Suppressor macrophage (primary cell): Measurements from ENCODE around the gene CDC42BPB.
"Not testable (repeated sequence)": the region's sequence is repeated elsewhere in the genome, so short reads cannot be mapped to it uniquely, and the experiment has no call there.

Experiments used
- DNase-seq, 4 experiments: peaks; one replicate each; pipeline ENCODE4 v3.0.0-alpha.2; 2020 to 2022

CDC42BPB gene

DNA sequence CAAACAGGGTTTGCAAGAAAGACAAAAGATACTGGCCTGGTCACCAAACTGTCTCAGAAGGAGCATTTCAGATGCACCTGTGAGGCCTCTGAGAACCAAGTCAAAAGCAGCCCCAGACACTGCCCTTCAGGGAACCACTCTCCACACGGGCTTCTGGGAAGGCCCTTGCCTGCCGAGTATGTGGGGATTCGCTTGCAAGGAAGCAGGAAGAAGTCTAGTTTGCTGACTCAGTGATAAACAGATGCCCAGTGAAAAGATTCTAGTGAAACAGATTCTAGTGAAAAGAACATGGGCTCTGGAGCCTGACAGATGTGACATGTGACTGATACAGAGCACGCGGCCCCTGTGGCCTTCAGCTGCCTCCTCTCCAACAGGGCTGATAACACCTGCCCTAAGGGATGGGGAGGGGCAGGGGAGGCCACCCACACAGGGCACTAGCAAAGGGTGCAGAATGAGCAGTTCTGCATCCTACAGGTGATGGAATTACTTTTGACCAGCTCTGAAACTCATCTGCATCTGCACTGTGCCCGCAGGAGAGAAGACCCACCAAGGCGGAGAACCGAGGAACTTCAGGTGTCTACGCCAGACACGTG is 115.8 kb downstream of the CDC42BPB start:
- no peak for DNase-seq

DNA sequence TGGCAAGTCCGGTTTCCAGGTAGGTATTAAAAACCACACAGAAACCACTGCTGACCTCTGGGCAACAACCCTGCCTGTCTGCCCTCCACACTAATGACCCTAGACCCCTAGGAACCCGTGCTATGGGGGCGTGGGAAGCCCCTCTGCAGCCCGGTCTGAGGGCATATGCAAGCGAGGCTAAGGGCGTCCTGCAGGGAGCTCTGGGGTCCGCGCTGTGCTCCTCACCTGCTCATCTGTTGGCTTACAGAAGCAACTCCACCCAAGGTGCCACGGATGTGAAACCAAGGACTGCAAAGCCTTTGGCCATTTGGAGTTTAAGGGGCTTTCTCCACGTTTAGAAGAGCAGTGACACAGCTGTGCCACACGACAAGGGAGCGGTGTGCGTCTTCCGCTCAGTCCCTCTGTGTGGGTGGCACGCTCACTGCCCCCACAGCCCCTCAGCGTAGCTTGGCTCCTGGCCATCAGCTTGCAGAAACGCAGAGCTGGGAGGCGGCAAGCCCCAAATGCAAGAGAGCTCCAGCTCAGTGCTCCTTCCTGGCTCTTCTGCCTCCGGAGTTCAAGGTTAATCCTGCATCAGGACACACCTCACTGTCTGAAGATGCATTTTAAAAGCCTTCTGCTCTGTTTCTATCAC is 116.5 kb downstream of the CDC42BPB start:
- DNase-seq = no peak

DNA sequence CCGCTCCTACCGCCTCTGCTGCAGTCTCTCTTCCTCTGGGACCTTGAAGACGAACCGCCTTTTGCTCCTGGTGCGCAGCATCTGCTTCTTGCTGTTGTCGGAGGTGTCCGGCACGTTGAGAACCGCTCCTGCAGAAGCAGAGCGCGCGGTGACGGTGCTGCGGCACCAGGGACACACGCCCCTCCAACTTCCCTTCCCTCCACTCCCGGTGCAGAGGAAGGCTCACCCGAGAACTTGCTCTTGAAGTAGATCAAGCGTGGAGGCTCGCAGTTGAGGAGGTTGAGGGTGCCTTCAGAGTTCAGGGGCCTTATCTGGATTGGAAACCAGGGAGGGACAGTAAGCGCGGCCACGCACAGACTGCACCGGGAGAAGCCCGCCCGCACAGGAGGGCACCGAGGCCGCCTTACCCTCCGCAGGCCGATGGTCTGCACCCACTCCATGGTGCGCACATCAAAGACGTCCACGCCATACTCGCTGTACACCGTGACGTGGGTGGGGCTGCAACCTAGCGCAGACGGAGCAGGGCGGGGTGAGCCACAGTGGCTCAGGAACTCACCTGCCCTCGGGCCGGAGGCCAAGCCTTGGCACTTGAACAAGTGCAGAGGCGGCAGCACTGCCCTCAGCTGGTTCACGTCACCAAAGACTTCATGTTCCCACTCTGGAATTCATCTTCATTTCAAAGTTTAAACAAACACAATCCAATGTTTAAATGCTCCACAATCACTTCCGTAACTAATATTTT is 117.4 kb downstream of the CDC42BPB start:
- no peak for DNase-seq

DNA sequence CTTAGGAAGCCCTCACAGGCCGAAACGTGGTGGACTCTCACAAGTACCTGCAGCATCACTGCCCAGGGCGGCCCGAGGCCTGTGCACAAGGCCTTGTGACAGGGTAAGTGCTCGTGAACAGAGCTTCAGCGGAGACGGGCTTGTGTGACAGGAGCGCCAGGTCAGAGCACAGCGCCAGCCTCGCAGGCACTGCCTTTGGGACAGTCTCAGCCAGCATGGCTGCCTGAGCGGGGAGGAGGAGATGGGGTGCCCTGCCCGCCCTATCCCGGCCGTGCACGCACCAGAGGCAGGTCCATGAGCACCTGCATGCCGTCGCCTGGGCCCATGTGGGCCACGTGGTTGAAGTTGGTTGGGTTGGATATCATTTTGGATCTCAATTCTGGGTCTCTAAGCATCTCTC is 118.0 kb downstream of the CDC42BPB start:
- no peak for DNase-seq

DNA sequence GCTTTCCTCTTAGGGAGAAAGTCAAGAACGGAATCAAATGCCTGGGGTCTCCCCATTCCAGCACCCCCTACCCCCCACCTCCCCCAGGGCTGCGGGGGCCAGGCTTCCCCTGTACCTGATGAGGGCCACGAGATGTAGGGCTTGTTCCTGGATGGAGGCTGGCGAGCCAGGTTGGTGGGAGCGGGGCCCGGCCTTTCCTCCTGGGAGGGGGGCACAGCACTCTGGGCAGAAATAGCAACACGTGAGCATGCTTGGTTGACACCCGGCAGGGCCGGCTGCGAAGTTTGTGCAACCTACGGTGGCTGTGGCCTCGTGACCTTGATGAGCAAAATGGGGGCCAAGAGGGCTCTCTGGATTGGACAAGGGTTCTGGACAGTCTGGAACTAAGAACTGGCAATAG is 119.2 kb downstream of the CDC42BPB start:
- DNase-seq = no peak

DNA sequence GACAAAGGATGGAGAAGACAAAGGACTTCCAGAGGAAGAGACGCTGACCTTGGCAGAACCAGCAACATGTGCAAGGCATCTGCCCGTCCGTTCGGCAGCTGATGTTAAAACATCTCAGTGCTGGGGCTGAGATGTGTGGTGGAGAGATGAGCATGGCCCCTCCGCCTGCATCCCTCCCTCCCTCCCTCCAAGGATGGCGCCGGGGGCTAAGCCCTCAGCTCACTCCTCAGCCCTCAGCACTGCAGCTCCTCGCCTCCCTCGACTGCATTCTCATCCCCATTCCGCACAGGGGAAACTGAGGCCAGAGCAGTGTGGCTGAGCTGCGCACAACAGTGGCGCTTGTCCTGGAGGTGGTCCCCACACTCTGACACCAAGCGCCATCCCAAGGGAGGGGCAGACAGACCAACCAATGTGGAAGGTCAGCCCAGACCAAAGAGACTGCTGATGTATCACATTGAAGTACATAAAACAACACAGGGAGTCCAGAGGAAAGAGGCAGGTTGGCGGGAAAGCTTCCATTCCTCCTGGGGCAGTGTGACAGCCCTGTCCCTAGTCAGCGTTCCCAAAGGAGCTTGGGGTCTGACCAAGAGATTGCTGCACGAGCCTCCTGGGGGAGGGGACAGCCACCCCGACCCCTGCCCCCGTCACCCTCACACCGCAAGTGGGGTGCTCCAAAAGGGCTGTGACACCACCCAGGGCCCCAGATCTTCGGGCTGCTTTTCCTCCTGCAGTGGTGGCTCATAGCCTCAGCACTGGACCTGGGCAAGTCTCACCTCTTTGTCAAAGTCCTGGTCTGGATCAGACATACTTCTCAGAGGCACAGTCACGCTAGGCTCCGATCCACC is 119.8 kb downstream of the CDC42BPB start:
- DNase-seq = no peak

DNA sequence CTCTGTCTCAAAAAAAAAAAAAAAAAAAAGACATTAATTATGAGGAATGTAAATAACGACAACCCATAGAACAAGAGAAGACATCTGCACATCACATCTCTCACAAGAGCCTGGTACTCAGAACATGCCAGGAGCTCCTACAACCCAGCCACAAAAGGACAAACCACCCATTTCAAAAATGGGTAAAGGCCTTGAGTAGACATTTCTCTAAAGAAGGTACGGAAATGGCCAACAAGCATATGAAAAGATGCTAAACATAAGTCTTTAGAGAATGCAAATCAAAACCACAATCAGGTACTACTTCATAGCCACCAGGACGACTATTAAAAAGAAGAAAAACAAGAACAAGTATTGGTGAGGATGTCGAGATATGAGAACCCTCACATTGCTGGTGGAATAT is 121.6 kb downstream of the CDC42BPB start:
- DNase-seq = no peak

DNA sequence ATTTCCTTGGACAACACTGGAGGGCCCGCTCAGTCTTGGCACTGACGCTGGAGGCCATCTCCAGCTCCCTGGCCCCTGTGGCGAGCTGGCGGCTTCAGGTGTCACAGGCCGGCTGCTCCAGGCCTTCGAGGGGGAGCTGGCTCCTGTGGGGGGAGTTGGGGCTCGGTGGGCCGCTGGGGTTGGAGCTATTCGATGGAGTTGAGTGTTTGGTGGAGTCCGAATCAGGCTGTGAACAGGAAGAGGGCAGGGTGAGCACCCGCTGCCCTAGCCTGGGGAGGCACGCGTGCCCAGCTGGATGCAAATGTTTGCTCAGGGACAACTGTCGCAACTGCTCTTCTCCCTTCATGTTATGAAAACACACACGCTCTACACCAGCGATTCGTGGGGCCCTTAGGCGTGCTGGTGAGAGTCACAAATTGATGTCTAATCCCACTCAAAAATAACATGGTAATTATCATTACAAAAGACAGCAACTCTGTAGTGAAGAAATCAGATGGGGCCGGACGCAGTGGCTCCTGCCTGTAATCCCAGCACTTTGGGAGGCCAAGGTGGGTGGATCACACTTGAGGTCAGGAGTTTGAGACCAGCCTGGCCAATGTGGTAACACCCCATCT is 123.6 kb downstream of the CDC42BPB start:
- no peak for DNase-seq

DNA sequence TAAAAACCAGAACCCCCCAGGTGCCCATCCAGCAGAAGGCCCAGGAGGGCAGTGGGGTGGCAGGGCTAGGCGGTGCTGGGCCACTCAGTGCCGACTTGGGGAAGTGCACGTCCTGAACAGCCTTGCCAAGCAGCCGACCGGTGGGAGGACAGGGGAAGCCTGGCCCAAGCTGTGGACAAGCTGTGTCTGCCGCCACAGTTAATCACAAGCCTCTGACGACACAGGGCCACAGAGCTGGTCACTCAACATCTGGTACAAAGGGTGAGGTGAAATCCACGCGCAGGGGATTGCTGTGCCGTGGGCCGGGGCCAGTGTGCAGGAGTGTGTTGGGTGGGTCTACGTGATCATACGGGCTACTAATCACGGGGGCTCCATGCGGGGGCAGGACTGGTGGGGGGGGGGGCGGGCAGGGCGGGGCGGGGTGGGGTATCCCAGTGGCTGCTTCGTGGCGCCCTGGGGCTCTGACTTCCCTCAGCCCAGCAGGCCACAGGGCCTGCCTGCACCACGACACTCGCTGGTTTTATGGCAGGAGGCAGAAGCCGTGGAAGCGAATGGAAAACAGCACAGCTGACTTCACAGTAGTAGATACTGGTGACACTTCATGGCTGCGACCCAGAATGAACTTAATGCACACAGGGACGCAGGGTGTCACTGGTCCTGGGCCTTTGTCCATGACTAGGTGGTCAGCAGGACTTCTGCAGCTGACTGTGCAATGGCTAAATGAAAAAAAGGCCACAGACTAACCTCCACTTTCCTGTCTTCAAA is 124.7 kb downstream of the CDC42BPB start:
- no peak for DNase-seq

DNA sequence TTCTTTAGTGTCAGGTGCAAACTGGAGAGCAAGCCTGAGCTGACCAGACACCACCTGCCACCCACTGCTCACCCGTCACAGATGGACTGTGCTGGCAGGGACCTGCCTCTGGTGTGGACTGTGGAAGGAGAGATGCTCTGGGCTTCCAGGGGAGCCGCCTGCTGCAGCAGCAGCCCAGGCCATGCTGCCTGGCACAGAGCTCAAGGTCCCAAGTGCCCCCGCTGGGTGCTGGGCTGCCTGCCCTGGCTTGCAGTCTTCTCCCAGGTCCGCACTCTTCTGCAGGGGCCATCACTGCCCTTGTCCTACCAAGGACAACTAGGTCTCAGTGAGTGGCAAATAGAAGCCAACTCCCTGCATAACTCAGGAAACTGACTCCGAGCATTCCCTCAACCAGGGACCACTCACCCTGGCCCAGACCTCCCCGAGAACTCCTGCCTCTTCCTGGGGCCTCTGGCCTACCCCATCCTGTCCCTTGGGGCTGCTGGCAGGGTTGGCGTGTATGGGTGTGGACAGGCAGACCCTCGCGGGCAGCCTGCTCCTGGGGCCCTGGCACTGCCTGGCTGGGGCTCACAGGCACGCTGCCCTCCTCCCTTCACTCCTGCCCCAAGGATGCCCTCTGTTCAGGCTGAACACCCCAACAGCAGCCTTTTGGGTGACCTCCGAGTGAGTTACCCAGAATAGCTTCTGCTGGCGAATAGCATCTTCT is 125.6 kb downstream of the CDC42BPB start:
- no peak for DNase-seq

DNA sequence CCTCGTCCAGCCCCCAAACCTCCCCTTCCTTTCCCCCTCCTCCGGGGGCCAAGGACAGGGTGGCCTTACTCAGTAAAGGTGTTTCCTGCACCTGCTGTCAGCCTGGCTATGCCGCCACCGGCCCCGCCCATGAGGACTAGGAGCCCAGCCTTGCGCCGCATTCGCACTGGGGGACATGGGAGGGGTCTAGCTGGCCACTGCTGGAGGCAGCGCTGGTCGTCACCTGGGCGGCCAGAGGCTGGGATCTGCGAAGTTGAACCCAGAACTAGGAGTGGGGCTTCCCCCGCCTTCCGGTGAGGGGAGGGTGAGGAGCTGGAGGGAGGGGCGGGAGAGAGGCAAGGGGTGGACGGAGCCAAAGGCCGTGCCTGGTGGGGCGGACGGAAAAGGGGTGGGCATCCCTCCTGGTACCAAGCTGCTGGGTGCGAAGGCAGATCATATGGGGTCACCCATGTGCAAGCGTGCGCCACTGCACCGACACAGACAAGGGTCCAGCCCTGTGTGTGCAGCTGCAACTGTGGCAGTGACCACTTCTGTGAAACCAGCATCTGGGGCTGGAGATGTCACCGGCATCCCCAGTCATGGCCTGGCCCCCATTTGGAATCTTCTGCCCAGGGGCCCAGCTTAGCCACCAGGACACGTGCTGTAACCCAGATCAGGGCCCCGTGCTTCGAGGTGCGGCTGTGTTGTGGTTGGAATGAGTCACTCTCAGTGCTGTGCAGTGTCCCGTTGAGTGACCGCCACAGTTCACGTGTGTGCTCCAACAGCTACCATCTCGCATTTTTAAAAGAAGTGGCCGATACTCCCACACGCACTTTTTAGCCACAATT is 126.4 kb downstream of the CDC42BPB start:
- DNase-seq = no peak

DNA sequence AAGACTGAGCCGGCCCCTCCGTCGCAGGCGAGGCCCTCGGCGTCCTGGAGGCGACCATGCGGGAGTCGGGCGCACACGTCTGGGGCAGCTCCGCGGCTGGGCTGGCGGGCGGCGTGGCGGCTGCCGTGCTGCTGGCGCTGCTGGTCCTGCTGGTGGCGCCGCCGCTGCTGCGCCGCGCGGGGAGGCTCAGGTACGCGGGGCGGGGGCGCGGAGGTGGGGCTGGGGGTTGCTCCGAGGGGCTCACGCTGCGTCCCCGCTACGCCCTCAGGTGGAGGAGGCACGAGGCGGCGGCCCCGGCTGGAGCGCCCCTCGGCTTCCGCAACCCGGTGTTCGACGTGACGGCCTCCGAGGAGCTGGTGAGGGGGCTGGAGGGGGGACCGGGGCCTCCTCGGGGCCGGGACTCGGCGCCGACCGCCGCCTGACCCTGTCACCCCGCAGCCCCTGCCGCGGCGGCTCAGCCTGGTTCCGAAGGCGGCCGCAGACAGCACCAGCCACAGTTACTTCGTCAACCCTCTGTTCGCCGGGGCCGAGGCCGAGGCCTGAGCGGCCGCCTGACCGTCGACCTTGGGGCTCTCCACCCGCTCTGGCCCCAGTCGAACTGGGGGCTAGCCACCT is 127.1 kb downstream of the CDC42BPB start:
- peak in 2 of 4 experiments; percentile 18 to 35 for DNase-seq

DNA sequence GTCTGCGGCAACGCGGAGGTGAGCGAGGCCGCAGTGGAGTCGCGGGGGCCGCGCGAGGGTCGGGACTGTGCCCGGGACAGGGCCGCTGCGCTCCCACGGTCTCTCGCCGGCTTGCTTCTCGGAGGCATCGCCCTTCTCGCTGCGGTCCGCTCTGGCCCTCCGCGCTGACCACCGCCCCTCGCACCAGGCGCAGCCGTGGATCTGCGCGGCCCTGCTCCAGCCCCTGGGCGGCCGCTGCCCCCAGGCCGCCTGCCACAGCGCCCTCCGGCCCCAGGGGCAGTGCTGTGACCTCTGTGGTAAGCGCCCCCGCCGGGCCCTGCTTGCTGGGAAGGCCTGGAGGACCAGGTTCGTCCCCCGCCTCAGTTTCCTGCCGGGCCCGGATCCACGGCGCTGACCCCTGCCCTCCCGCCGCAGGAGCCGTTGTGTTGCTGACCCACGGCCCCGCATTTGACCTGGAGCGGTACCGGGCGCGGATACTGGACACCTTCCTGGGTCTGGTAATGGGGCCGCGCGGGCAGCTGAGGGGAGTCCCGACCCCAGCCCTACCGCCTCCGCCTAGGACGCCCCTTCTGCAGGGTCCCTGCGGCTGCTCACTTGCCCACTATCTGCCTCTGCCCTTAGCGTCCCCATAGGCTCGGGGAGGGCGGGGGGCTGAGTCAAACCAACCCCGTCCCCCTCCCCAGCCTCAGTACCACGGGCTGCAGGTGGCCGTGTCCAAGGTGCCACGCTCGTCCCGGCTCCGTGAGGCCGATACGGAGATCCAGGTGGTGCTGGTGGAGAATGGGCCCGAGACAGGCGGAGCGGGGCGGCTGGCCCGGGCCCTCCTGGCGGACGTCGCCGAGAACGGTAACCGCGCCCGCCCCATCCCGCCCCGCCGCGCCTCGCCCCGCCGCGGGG is 127.9 kb downstream of the CDC42BPB start:
- DNase-seq = no peak

DNA sequence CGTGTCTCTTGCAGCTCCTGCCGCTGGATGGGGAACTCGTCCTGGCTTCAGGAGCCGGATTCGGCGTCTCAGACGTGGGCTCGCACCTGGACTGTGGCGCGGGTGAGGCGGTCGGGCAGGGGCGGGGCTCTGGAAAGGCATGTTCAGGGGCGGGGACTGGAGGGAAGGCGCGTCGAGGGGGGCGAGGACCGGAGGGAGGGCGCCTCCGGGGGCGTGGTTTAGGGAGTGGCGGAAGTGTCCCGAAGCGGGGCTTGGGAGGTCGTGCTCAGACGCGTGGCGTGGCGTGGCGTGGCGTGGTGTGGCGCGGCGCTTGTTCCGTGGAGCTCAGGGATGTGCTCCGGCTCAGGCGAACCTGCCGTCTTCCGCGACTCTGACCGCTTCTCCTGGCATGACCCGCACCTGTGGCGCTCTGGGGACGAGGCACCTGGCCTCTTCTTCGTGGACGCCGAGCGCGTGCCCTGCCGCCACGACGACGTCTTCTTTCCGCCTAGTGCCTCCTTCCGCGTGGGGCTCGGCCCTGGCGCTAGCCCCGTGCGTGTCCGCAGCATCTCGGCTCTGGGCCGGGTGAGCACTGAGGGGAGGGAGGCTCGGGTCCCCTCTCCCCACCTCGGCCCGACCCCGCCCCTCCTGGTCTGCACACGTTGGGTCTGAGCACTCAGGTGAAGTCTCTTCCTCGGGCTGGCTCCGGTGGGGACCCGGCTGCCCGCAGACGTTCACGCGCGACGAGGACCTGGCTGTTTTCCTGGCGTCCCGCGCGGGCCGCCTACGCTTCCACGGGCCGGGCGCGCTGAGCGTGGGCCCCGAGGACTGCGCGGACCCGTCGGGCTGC is 128.7 kb downstream of the CDC42BPB start:
- DNase-seq = peak in 3 of 4 experiments; percentile 35 to 62 (median 44)

DNA sequence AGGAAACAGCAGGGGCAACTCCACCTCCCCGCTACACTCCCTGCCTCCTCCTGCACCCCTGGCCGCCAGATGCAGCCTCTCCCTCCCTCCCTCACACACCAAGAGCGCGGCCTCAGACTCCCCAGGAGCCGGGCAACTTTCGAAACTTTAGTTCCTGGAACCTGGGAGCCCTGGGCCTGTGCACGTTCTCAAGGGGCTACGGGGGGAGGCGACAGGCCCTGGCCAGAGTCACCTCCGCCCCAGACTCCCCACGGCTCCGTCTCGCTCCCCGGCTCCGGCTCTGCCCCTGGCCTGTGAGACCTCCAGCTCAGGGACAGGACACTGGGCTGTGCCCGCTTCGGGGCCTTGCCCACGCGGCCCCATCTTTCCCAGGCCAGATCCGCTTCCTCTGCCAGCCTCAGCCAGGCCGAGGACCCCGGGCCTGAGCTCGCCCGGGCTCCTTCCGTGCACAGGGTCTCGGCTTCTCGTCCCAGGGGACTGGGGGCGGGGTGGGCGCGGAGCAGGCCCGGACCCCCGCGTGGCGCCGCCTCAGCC is 129.4 kb downstream of the CDC42BPB start:
- peak in 2 of 4 experiments; percentile 41 to 54 for DNase-seq

DNA sequence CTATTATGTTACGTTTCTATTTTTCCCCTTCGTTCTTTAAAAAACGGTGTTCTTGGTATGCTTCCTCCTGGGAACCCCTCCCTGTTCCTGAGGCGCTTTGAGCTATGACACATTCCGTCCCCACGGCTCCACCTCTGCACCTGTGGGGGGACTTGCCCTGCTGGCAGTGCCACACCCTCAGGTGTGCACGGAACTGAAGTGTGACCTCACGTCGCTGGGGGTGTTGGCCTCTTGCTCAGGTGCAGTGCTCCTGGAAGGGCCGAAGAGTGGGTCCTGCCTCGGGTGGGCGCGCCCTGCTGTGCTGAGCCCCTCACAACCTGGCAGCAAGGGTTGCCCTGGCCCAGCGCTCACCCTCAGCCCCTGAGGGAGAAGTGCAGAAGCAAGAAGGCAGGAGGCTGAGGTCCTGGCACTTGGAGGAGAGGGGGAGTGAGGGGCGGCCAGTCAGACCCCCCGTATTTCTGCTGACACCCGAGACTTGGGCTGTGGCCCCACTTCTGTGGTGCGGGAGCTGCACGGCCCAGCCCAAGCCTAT is 129.9 kb downstream of the CDC42BPB start:
- DNase-seq = no peak

DNA sequence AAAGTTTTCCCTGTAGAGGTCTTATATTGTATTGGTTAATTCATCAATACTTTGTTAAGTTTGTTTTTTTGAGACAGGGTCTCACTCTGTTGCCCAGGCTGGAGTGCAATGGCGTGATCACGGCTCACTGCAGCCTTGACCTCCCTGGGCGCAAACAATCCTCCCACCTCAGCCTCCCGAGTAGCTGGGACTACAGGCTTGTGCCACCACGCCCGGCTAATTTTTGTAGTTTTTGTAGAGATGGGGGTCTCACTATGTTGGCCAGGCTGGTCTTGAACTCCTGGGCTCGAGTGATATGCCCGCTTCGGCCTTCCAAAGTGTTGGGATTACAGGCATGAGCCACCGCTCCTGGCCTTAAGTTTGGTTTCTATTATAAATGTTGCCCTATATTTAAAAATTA is 130.5 kb downstream of the CDC42BPB start:
- DNase-seq = not testable (repeated sequence)
